NCI-H1092 (cell line): Measurements from ENCODE around the gene GRK5.

Experiments used
- DNase-seq: peaks from one replicate; lab custom pipeline; 2025; lab: John Stamatoyannopoulos, UW

Gene GRK5

GRCh38 chr10:119319161-119319919 lies 112.0 kb downstream of the GRK5 start:
- no peak for DNase-seq

GRCh38 chr10:119319920-119320258 lies 112.5 kb downstream of the GRK5 start:
- no peak for DNase-seq

GRCh38 chr10:119320981-119321380 lies 113.6 kb downstream of the GRK5 start:
- no peak for DNase-seq

- no peak for DNase-seq
Observed at GRCh38 chr10:119323085-119324016, 116.0 kb downstream of the GRK5 start.

GRCh38 chr10:119325131-119325530 lies 117.8 kb downstream of the GRK5 start:
- DNase-seq: no peak

GRCh38 chr10:119326167-119326566 lies 118.8 kb downstream of the GRK5 start:
- DNase-seq: no peak

- no peak for DNase-seq
Observed at GRCh38 chr10:119327096-119327745, 119.8 kb downstream of the GRK5 start.

- DNase-seq: no peak
Observed at GRCh38 chr10:119328223-119328622, 120.9 kb downstream of the GRK5 start.

GRCh38 chr10:119330342-119330741 lies 123.0 kb downstream of the GRK5 start:
- DNase-seq: no peak

- DNase-seq: no peak
Observed at GRCh38 chr10:119331061-119331460, 123.7 kb downstream of the GRK5 start.

GRCh38 chr10:119333146-119333792 lies 125.9 kb downstream of the GRK5 start:
- no peak for DNase-seq

- no peak for DNase-seq
Observed at GRCh38 chr10:119335671-119336353, 128.4 kb downstream of the GRK5 start.

GRCh38 chr10:119336599-119336998 lies 129.2 kb downstream of the GRK5 start:
- DNase-seq: no peak

- DNase-seq: no peak
Observed at GRCh38 chr10:119337223-119337622, 129.9 kb downstream of the GRK5 start.

- no peak for DNase-seq
Observed at GRCh38 chr10:119337796-119338432, 130.5 kb downstream of the GRK5 start.

- no peak for DNase-seq
Observed at GRCh38 chr10:119339109-119339508, 131.7 kb downstream of the GRK5 start.

- no peak for DNase-seq
Observed at GRCh38 chr10:119340893-119341458, 133.6 kb downstream of the GRK5 start.

- DNase-seq: no peak
Observed at GRCh38 chr10:119341459-119342301, 134.3 kb downstream of the GRK5 start.

- DNase-seq: no peak
Observed at GRCh38 chr10:119342335-119342734, 135.0 kb downstream of the GRK5 start.
